ENCODE measurements around the gene HNRNPL. TPM values are rescaled to one million over a fixed set of nuclear protein-coding genes. Genes with fewer than 3 reads are reported as not detected.

HNRNPL gene
- total RNA-seq, 1 experiment from 2014 or later, result 710 TPM

DNA sequence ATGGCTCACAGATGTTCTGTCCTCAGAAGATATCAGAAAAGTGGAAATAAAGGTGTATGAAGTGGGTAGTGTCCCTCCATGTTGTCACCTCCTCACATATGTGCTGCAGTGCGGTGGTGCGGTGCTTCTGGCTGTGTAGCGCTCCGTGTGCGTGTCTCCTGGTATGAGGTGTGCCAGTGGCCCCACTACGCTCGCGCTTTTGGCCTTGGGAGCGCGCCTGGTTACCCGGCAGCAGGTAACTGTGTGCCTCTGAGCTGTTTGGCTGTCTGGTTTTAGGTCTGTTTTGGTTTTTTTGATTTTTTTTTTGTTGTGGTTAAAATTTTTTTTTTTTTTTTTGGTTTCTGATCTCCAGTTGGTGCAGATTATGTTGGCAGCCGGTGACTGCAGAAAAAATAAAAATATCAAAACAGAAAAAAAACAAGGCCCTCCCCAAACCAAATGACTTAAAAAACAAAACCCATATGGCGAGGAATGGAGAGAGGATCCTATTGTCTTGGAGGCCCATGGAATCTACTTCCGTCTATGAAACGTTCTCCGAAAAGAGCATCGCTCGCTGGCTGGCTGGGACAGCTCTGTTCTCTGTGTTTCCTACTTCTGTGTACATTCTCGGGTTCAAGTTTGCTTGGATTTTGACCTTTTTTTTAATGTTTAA, 7.9 kb downstream of the HNRNPL start:
- no peak overlapping the region for H3K27ac ChIP-seq (ENCODE audit: insufficient read length, low read depth, low read length)
- H3K4me2 ChIP-seq (ENCODE audit: insufficient read depth, insufficient read length, low read length), result no peak overlapping the region
- H3K79me2 ChIP-seq (ENCODE audit: insufficient read depth, low read length), result peaks cover 2% of the 10 kb centered on the region; the same call in 1 of the 2 replicates
- TF ChIP-seq, protein P1, sequence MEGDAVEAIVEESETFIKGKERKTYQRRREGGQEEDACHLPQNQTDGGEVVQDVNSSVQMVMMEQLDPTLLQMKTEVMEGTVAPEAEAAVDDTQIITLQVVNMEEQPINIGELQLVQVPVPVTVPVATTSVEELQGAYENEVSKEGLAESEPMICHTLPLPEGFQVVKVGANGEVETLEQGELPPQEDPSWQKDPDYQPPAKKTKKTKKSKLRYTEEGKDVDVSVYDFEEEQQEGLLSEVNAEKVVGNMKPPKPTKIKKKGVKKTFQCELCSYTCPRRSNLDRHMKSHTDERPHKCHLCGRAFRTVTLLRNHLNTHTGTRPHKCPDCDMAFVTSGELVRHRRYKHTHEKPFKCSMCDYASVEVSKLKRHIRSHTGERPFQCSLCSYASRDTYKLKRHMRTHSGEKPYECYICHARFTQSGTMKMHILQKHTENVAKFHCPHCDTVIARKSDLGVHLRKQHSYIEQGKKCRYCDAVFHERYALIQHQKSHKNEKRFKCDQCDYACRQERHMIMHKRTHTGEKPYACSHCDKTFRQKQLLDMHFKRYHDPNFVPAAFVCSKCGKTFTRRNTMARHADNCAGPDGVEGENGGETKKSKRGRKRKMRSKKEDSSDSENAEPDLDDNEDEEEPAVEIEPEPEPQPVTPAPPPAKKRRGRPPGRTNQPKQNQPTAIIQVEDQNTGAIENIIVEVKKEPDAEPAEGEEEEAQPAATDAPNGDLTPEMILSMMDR (conservative IDR thresholded peaks at IDR 0.05), result no peak
- Mint-ChIP-seq H3K4me1 (peaks cover 8 to 10% of the 10 kb centered on the region in 2 experiments; a peak in 3 of 4 replicates), H3K4me3 (no peak overlapping the region), H3K27me3 (ENCODE audit: low read depth) (peaks cover 2% of the 10 kb centered on the region; the same call in 1 of the 2 replicates), H3K9me3 (no peaks in the 10 kb centered on the region; a peak in 1 of 5 replicates), H3K36me3 (ENCODE audit: insufficient read depth in 1 of 3, low read depth in 3 of 3) (peaks cover 90 to 100% (median 99%) of the 10 kb centered on the region in 3 experiments), H3K27ac (peak overlapping the region in 2 of 3 experiments; percentile 49 to 54; a peak in 3 of 7 replicates)
- WGBS (ENCODE audit: extremely low coverage, insufficient read length, low lambda C conversion rate), result no CpG with 5 or more reads among the region's 19 CpGs
- no peaks in the 10 kb centered on the region for H3K23me2 ChIP-seq (ENCODE audit: insufficient read length, low read depth, low read length, poor library complexity, severe bottlenecking)
- no peak overlapping the region for H3K9ac ChIP-seq (ENCODE audit: extremely low read depth, insufficient read length, low read length)
- no peak overlapping the region for H4K91ac ChIP-seq (ENCODE audit: insufficient read length, low read depth, low read length)
- H4K20me1 ChIP-seq (ENCODE audit: control insufficient read depth, insufficient read depth, insufficient read length), result peaks cover 2% of the 10 kb centered on the region
- no peaks in the 10 kb centered on the region for H3K9me3 ChIP-seq (ENCODE audit: control insufficient read depth, low read depth, low read length)
- H2BK5ac ChIP-seq (ENCODE audit: insufficient read length, low read length), result no peak overlapping the region
- H2BK20ac ChIP-seq (ENCODE audit: low read depth, low read length, poor library complexity, severe bottlenecking), result no peak overlapping the region
- H4K8ac ChIP-seq (replicated peaks; ENCODE audit: insufficient read length, low read depth, low read length), result no peak overlapping the region
- H3K4ac ChIP-seq (ENCODE audit: low read depth, low read length), result no peak overlapping the region
- no peak for DNase-seq
- H3K27me3 ChIP-seq (ENCODE audit: insufficient read depth, low read length), result no peaks in the 10 kb centered on the region
- H4K5ac ChIP-seq (ENCODE audit: insufficient read length, low read depth, low read length), result no peak overlapping the region
- H2BK12ac ChIP-seq (ENCODE audit: insufficient read length, low read depth, low read length), result no peak overlapping the region
- no peak overlapping the region for H2AFZ ChIP-seq (ENCODE audit: low read length)
- no peak overlapping the region for H2AK5ac ChIP-seq (ENCODE audit: insufficient read length, low read length)
- H3K56ac ChIP-seq (ENCODE audit: insufficient read length, low read depth, low read length), result no peak overlapping the region
- no peak overlapping the region for H2BK120ac ChIP-seq (ENCODE audit: low read depth, low read length, poor library complexity, severe bottlenecking)
- no peak overlapping the region for H2BK15ac ChIP-seq (ENCODE audit: low read depth, low read length)
- no peaks in the 10 kb centered on the region for H3K4me1 ChIP-seq (ENCODE audit: insufficient read depth, low read length)
- no peak overlapping the region for H3K18ac ChIP-seq (ENCODE audit: insufficient read length, low read depth, low read length)
- H3K23ac ChIP-seq (ENCODE audit: insufficient read length, low read depth, low read length), result no peak overlapping the region
- no peak overlapping the region for H3T11ph ChIP-seq (ENCODE audit: low read length)
- H3K79me1 ChIP-seq (ENCODE audit: insufficient read depth, low read depth, low read length, poor library complexity, severe bottlenecking), result peaks cover 5% of the 10 kb centered on the region
- no peak overlapping the region for H3K14ac ChIP-seq (ENCODE audit: insufficient read depth, low read length)
